ENCODE results near the gene CHRNA3. TPM values are rescaled to one million over a fixed set of nuclear protein-coding genes. Genes with fewer than 3 reads are reported as not detected.

The CHRNA3 gene
- total and polyA plus RNA-seq, 7 donors: 0.01 to 0.17 (median 0.05) TPM; not detected in 3

- ATAC-seq: no peak
- Histone ChIP-seq H3K9me3 (no peaks in the 10 kb centered on the region), H3K36me3 (ENCODE audit: insufficient read depth in 1 of 2, low read depth in 1 of 2) (no peaks in the 10 kb centered on the region), H3K27me3 (ENCODE audit: insufficient read depth in 3 of 3, low read length in 2 of 3) (peaks cover 0 to 3% (median 3%) of the 10 kb centered on the region in 3 donors), H3K4me1 (no peaks in the 10 kb centered on the region), H3K4me3 (no peak overlapping the region), H3K27ac (no peak overlapping the region)
- no peak for TF ChIP-seq CTCF (IDR thresholded peaks at IDR 0.05)
- intact Hi-C loops (cut with DNase I): no loop called here
- no peak for DNase-seq
- WGBS, 3 donors: 91 to 93% (median 92%) methylated on average over 2 of the region's 2 CpGs
Measured at GRCh38 chr15:78604420-78604819, 16.4 kb downstream of the CHRNA3 start.

DNA sequence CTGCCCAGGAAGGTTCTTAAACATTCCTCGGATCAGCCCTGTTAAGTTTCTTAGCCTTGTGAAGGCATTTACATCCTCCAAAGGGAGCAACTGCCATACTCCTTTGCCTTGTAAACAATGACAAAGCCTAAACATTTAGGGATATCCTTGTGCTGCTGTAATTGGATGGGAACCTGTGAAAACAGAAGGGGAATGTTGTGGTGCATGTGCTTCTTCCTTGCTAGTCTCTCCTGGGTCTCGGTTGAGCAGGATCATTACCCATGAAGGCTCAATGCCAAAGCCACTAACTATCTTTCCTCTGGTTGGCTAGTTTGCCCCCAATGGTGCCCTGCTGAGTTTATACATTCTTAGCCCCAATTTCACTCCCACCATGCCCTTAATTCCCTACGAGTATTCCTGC lies 17.3 kb downstream of the CHRNA3 start:
- WGBS, 3 donors: 65 to 80% (median 78%) methylated on average over 3 of the region's 3 CpGs
- ATAC-seq: no peak

DNA sequence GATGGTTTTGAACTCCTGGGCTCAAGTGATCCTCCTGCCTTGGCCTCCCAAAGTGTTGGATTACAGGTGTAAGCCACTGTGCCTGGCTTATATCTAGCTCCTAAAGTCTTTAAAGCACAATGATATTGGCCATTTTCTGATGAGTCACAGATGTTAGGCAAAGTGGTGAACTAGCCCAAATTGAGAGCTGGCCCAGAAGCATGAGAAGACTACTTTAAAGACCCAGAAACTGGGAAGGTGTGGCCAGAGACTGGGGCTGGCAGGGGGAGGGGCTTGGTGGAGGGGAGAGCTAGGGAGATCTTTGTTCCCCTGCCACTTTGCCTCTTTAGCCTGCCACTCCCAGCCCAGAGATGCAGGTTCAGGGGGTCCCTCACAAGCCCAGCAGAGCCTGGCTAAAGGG lies 21.6 kb downstream of the CHRNA3 start:
- no peaks in the 10 kb centered on the region for H3K27me3 ChIP-seq (ENCODE audit: insufficient read depth in 3 of 3, low read length in 2 of 3)
- no peaks in the 10 kb centered on the region for H3K9me3 ChIP-seq
- no peaks in the 10 kb centered on the region for H3K36me3 ChIP-seq (ENCODE audit: insufficient read depth in 1 of 2, low read depth in 1 of 2)
- DNase-seq (no peak), ATAC-seq (no peak)
- intact Hi-C loops (cut with DNase I): no loop called here
- no peak for TF ChIP-seq CTCF (IDR thresholded peaks at IDR 0.05)
- H3K4me3 ChIP-seq: no peak overlapping the region
- no peak overlapping the region for H3K27ac ChIP-seq
- H3K4me1 ChIP-seq: no peaks in the 10 kb centered on the region

More for the DNA sequence above, 17.3 kb downstream of the CHRNA3 start:
- no peak for TF ChIP-seq CTCF (IDR thresholded peaks at IDR 0.05)
- intact Hi-C loops (cut with DNase I): no loop called here
- no peaks in the 10 kb centered on the region for H3K4me1 ChIP-seq
- no peak overlapping the region for H3K27ac ChIP-seq
- DNase-seq: no peak
- no peaks in the 10 kb centered on the region for H3K9me3 ChIP-seq
- no peak overlapping the region for H3K4me3 ChIP-seq
- peaks cover 0 to 3% (median 3%) of the 10 kb centered on the region in 3 donors for H3K27me3 ChIP-seq (ENCODE audit: insufficient read depth in 3 of 3, low read length in 2 of 3)
- H3K36me3 ChIP-seq (ENCODE audit: insufficient read depth in 1 of 2, low read depth in 1 of 2): no peaks in the 10 kb centered on the region

- Histone ChIP-seq H3K27ac (no peak overlapping the region), H3K27me3 (ENCODE audit: insufficient read depth in 3 of 3, low read length in 2 of 3) (no peaks in the 10 kb centered on the region), H3K9me3 (no peaks in the 10 kb centered on the region), H3K4me1 (no peaks in the 10 kb centered on the region), H3K36me3 (ENCODE audit: insufficient read depth in 1 of 2, low read depth in 1 of 2) (no peaks in the 10 kb centered on the region), H3K4me3 (no peak overlapping the region)
- intact Hi-C loops (cut with DNase I): no loop called here
- ATAC-seq (no peak), DNase-seq (no peak)
- no peak for TF ChIP-seq CTCF (IDR thresholded peaks at IDR 0.05)
- 88 to 98% (median 97%) methylated on average over 3 of the region's 3 CpGs for whole genome bisulfite sequencing, 3 donors
Measured at GRCh38 chr15:78598348-78598747, 22.4 kb downstream of the CHRNA3 start.

GRCh38 chr15:78597583-78597982 lies 23.2 kb downstream of the CHRNA3 start:
- DNase-seq (no peak), ATAC-seq (no peak)
- Histone ChIP-seq H3K9me3 (no peaks in the 10 kb centered on the region), H3K4me3 (no peak overlapping the region), H3K4me1 (no peaks in the 10 kb centered on the region), H3K27ac (no peak overlapping the region), H3K36me3 (ENCODE audit: insufficient read depth in 1 of 2, low read depth in 1 of 2) (no peaks in the 10 kb centered on the region), H3K27me3 (ENCODE audit: insufficient read depth in 3 of 3, low read length in 2 of 3) (no peaks in the 10 kb centered on the region)
- intact Hi-C loops (cut with DNase I): no loop called here
- no peak for TF ChIP-seq CTCF (IDR thresholded peaks at IDR 0.05)
- WGBS, 3 donors: 91 to 97% (median 96%) methylated on average over 1 of the region's 1 CpG
